GM19372 (cell line): Measurements from ENCODE around the gene TMEM255B.
"Not testable (repeated sequence)": the region's sequence is repeated elsewhere in the genome, so short reads cannot be mapped to it uniquely, and the experiment has no call there.

ENCODE experiments used
- ATAC-seq: cut with Tn5 transposase; IDR thresholded peaks from one replicate; pipeline ENCODE4 v1.9.1; 2021; ENCODE audit warnings: mild to moderate bottlenecking, low read depth, moderate library complexity; ENCODE audit not compliant: unreplicated experiment

Gene TMEM255B

DNA sequence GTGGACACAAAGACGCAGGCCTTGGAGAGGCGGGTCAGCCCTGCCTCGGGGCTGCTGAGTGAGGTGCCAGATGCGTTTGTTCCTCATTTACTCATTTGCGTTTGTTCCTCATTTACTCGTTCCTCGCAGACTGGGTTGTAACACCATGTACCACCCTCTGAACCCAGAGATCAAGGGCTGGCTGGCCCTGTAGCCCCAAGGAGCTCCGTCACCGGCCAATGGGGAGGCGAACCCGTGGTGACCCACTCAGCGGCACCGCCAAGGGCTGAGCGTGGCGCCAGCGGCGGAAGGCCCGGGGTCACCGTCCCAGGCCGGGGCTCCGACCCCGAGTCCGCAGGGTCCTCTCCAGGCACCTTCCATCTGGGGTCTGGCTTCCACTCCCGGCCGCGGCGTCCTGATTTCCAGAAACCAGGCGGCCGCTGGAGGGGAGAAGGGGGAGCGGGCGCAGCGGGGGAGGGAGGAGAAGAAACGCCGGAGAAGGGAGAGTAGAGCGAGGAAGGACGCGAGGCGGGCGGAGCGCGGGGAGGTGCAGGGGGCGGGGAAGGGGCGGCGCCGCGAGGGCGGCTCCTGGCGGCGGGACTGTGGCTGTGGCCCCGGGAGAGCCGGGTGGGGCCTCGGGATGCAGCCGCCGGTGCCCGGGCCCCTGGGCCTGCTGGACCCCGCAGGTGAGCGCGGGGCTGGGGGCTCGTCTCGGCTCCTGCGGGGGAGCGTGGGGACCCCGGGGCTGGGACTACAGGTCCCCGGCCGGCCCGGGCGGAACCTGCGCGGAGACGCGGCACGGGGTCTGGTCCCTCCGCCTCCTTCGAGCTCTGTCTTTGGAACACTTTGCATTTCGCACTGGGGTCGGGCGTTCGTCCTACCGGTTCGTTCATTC, at the start of gene TMEM255B:
Gene TMEM255B (plus strand): TSS at position 576 of the 874 bp plus-strand sequence. CDS start 44 bp downstream, at position 620.
- peak; percentile 81 for ATAC-seq

- no peak for ATAC-seq
Measured at GRCh38 chr13:113722921-113723320, 36.1 kb upstream of the TMEM255B start.

GRCh38 chr13:113723410-113724015, 35.5 kb upstream of the TMEM255B start:
- ATAC-seq = no peak

DNA sequence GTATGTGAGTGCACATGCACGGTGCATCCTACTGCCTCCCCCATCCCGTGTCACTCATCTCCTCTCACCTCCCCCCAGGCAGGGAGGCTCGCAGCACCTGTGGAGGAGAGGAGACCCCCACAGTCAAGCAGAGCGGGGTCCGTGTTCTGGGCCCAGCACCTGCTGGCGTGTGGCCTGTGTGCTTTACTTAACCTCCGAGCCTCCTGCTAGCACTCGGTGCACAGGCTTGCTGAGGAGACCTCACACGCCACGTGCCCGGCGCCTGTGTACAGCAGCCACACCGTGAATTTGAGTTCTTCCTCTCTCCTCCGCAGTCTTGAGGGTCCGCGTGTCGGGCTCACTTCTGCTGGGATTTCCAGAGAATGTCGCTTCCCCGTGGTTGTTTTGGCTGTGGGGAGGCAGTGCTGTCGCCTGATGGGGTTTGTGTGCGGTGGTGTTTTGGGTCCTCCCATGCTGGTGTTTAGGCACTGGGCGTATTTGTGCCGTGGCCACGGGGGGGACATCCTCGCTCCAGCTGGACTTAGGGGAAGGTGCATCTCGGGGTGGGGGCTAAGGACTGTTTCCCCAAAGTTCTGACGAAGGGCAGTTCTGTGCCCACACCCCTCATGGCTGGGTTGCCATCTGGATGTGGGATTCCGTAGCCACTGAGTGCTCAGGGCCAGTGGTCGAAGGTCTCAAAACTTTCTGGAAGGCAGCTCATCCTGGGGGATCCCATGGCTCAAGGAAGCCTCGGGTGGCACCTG, 34.8 kb upstream of the TMEM255B start:
- ATAC-seq = peak; percentile 8

DNA sequence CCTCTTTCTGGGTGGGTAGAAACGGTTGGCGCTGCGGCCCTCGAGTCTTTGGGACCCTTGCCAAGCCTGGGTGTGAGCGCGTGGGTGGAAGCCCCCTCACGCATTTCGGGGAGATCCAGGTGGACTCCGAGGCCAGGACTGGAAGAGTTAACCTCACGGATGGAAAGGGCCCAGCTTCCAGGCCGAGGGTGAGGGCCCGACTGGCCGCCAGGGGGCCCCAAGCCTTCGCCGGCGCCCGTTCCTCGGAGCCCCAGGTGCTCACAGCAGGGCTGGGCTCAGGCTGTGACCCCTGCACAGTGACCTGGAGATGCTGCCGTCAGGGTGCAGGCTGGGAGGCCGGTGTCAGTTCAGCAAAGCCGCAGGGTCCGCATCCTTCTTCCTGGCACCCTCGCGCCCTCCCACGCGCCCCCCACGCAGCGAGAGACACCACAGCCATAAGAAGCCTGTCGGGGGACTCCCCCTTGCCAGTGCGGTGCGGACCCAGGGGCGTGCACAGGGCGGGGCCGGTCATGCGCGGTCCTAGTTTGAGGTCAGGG, 34.2 kb upstream of the TMEM255B start:
- peak; percentile 87 for ATAC-seq

GRCh38 chr13:113725329-113726105, 33.5 kb upstream of the TMEM255B start:
- ATAC-seq = not testable (repeated sequence)

DNA sequence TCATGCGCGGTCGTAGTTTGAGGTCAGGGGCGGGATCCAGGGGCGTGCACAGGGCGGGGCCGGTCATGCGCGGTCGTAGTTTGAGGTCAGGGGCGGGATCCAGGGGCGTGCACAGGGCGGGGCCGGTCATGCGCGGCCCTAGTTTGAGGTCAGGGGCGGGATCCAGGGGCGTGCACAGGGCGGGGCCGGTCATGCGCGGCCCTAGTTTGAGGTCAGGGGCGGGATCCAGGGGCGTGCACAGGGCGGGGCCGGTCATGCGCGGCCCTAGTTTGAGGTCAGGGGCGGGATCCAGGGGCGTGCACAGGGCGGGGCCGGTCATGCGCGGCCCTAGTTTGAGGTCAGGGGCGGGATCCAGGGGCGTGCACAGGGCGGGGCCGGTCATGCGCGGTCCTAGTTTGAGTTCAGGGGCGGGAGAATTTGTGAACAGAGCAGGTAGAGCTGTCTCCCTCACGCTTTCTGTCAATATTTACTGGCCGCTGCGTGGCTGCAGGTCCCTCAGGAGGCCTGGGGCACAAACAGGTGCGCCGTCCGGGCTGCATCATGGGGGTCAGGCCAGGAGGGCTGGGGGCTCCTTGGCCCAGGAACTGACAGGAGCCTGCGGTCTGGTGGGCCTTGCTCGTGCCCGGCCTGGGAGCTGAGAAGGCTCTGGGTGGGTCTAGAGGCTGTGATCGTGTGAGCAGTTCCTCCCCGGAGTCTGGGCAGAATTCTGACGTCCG, 32.8 kb upstream of the TMEM255B start:
- not testable (repeated sequence) for ATAC-seq

DNA sequence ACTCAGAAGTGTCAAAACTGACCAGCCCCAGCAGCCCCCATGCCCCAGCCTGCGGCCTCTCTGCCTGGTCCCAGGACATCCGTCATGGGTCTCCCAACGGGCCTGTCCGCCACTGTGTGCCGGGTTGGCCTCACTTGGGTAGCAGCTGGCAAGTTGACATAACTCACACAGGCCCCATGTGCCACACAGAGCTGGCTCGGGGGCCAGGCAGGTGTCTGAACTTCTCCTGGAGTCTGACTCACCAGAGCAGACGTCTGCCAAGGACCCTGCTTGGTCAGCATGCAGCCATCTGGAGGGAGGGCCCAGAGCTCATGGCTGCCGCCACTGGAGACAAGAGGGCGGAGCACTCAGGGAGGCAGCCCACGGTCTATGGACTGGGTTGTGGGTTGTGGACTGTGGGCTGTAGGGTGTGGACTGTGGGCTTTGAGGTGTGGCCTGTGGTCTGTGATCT, 32.0 kb upstream of the TMEM255B start:
- ATAC-seq = no peak

- no peak for ATAC-seq
Measured at GRCh38 chr13:113728571-113729054, 30.4 kb upstream of the TMEM255B start.

DNA sequence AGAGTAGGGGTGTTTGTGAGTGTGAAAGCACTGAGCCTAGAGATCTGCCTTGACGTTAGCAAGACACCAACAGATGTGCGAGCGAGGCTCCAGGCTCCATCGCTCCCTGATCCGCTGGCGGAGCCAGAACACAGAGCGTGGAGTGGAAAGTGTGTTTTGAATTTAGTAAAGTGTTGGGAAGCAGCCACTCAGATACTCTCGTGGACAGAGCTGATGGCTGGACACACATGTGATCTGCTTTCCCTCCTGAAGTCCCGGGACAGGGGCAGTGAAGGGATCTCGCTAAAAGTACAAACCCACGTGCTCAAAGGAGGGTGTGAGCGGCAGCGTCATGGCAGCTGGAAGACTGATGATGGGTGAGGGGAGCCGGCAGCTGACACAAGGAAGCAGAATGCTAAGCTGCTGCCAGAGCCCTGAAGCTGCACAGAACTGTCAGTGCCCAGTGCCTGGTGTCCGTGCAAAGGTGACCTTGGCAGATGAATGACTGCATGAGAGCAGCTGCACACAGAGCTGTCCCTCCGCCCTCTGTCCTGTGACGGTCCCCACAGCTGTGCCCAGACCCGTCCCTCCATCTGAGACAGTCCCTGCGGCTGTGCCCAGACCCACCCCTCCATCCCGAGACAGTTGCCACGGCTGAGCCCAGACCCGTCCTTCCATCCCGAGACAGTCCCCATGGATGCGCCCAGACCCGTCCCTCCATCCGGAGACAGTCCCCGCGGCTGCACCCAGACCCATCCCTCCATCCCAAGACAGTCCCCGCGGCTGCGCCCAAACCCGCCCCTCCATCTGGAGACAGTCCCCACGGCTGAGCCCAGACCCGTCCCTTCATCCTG, 29.6 kb upstream of the TMEM255B start:
- no peak for ATAC-seq

DNA sequence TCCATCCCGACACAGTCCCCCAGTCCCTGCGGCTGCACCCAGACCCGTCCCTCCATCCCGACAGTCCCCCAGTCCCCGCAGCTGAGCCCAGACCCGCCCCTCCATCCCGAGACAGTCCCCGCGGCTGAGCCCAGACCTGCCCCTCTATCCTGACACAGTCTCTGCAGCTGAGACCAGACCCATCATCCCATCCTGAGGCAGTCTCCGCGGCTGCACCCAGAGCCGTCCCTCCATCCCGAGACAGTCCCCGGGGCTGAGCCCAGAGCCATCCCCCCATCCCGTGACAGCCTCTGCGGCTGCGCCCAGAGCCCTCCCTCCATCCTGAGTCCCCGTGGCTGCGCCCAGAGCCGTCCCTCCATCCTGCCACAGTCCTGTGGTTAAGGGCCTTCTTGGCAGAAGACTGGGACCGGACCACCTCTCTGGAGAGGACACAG, 28.8 kb upstream of the TMEM255B start:
- no peak for ATAC-seq

- ATAC-seq = no peak
Measured at GRCh38 chr13:113730831-113731191, 28.2 kb upstream of the TMEM255B start.

GRCh38 chr13:113731192-113732175, 27.5 kb upstream of the TMEM255B start:
- no peak for ATAC-seq

GRCh38 chr13:113732176-113732960, 26.7 kb upstream of the TMEM255B start:
- no peak for ATAC-seq

GRCh38 chr13:113732961-113733950, 25.8 kb upstream of the TMEM255B start:
- no peak for ATAC-seq
